ENCODE results near the gene NCOA5. TPM values are rescaled to one million over a fixed set of nuclear protein-coding genes. Genes with fewer than 3 reads are reported as not detected.

The NCOA5 gene
- total and polyA plus RNA-seq, 9 of the 15 experiments (the other 6 are each of a cell fraction or from before 2014, with no cell fraction given), result 3.9 to 22.8 (median 13.8) TPM

DNA sequence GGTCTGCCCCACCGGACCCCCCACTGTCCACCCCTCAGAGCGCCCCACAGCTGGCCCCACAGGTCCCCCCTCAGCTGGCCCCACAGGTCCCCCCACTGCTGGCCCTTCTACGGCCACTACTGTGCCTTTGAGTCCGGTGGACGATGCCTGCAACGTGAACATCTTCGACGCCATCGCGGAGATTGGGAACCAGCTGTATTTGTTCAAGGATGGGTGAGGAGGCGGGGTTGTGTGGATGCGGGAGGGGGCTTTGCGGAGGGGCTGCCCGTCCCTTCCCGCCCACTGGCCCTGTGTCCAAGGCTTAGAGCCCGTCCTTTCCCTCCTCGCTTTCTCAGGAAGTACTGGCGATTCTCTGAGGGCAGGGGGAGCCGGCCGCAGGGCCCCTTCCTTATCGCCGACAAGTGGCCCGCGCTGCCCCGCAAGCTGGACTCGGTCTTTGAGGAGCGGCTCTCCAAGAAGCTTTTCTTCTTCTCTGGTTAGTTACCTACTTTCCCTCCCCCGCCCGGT, 76.4 kb downstream of the NCOA5 start (continued):
- TF ChIP-seq, protein P1, sequence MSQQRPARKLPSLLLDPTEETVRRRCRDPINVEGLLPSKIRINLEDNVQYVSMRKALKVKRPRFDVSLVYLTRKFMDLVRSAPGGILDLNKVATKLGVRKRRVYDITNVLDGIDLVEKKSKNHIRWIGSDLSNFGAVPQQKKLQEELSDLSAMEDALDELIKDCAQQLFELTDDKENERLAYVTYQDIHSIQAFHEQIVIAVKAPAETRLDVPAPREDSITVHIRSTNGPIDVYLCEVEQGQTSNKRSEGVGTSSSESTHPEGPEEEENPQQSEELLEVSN (IDR thresholded peaks at IDR 0.05; ENCODE audit: borderline replicate concordance in 1 of 2, extremely low read depth in 1 of 2, insufficient read depth in 1 of 2, insufficient read length in 1 of 2, low read depth in 1 of 2, low read length in 1 of 2, poor library complexity in 1 of 2, severe bottlenecking in 1 of 2), result peak in 1 of 2 experiments; percentile 6
- TF ChIP-seq NCOA6 (IDR thresholded peaks at IDR 0.05) (peak; percentile 22; the same call in 1 of the 2 replicates), HEY1 (CRISPR knock-in tag; IDR thresholded peaks at IDR 0.05; ENCODE audit: borderline replicate concordance) (no peak), RBM14 (IDR thresholded peaks at IDR 0.05; ENCODE audit: borderline replicate concordance, insufficient read depth, low read depth, low read length) (no peak), TAF9B (IDR thresholded peaks at IDR 0.05; ENCODE audit: partially characterized antibody) (no peak), HDAC2 (IDR thresholded peaks at IDR 0.05) (no peak)

DNA sequence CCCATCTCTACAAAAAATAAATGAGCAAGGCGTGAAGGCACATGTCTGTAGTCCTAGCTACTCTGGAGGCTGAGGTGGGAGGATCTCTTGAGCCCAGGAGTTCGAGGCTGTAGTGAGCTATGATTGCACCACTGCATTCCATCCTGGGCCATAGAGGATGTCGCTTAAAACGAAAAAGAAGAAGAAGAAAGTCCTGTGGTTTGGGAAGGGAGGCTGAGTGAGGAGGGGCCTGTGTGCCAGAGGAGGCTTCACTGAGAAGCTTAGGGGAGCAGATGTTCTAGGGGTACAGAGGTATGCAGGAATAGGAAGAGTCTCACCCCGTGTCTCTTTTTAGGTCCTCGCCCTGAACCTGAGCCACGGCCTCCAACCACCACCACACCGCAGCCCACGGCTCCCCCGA, 76.8 kb downstream of the NCOA5 start:
- in situ Hi-C loops (cut with MboI), result no loop called here
- peaks cover 15 to 35% of the 10 kb centered on the region in 2 experiments; a peak in 4 of 5 replicates for H3K27me3 ChIP-seq (ENCODE audit: control insufficient read depth in 2 of 2, insufficient read depth in 2 of 2, low read length in 2 of 2)
- CTCF ChIA-PET (ENCODE audit: low intra/inter-chr PET ratio), result interaction anchor here (0.6 to 1.6 kb wide), 2 partner anchors 26 to 119 kb away, joined by 3 to 7 read pairs; no protein-coding TSS in a partner anchor
- no peak for DNase-seq (ENCODE audit: extremely low read depth in 1 of 4, low spot score in 3 of 4)
- no peak overlapping the region for H3K4me2 ChIP-seq (ENCODE audit: insufficient read depth, low read length)
- no peaks in the 10 kb centered on the region for H3K9me3 ChIP-seq (replicated peaks; ENCODE audit: control insufficient read depth, insufficient read depth, low read depth, low read length)
- FAIRE-seq, result peak; percentile 26
- H3K4me1 ChIP-seq (replicated peaks in 1 of 2; ENCODE audit: control insufficient read depth in 2 of 2, insufficient read depth in 2 of 2, low read length in 2 of 2), result peaks cover 0 to 42% of the 10 kb centered on the region in 2 experiments; a peak in 2 of 5 replicates
- H3K9ac ChIP-seq (ENCODE audit: insufficient read depth in 1 of 2, low read depth in 2 of 2, low read length in 2 of 2), result no peak overlapping the region
- H4K20me1 ChIP-seq (replicated peaks; ENCODE audit: control insufficient read depth, insufficient read depth, low read length), result 0 out of 2 replicates have a peak, but pooled peaks cover 2% of the 10 kb centered on the region
- no peaks in the 10 kb centered on the region for H3K36me3 ChIP-seq (ENCODE audit: control insufficient read depth, insufficient read depth, low read length)
- H2AFZ ChIP-seq (ENCODE audit: low read depth, low read length), result no peak overlapping the region
- POLR2A ChIA-PET, result interaction anchor here (0.6 to 1.5 kb wide), 3 partner anchors 26 to 305 kb away, joined by 3 to 8 read pairs (median 4); no protein-coding TSS in a partner anchor
- ATAC-seq, result no peak
- intact Hi-C loops (cut with micrococcal nuclease), result loop anchor here (2.0 kb wide), 1 partner anchor 26 kb away; no protein-coding TSS in a partner anchor
- BruUV-seq (replicated peaks), result no TSS peak
- H3K27ac ChIP-seq (ENCODE audit: extremely low read depth, low read depth, low read length), result no peak overlapping the region
- H3K79me2 ChIP-seq (ENCODE audit: control insufficient read depth, insufficient read depth, low read length), result no peaks in the 10 kb centered on the region
- WGBS (ENCODE audit: insufficient coverage, low coverage, missing lambda C conversion rate), result 3% methylated on average over 4 of the region's 10 CpGs
- H3K4me3 ChIP-seq, result no peak overlapping the region
- H3K9me1 ChIP-seq (ENCODE audit: control insufficient read depth, insufficient read depth, low read length), result no peaks in the 10 kb centered on the region
- TF ChIP-seq HOXB6 (CRISPR knock-in tag; IDR thresholded peaks at IDR 0.05; ENCODE audit: borderline replicate concordance) (no peak), RFX1 (IDR thresholded peaks at IDR 0.05) (no peak), CC2D1A (IDR thresholded peaks at IDR 0.05) (no peak), FOXA1 (IDR thresholded peaks at IDR 0.05; ENCODE audit: borderline replicate concordance) (no peak), ZBTB7A (IDR thresholded peaks at IDR 0.05; ENCODE audit: borderline replicate concordance, control insufficient read depth, low read depth, low read length) (no peak), TAL1 (IDR thresholded peaks at IDR 0.05) (no peak)
